AG09319 (cell line): Measurements from ENCODE around the gene CFHR4.
"Not testable (repeated sequence)": the region's sequence is repeated elsewhere in the genome, so short reads cannot be mapped to it uniquely, and the experiment has no call there.

ENCODE experiments used
- DNase-seq: peaks from one replicate; pipeline ENCODE4 v3.0.0-alpha.2; 2010; ENCODE audit warnings: low read depth; ENCODE audit errors: extremely low read depth
- TF ChIP-seq, protein P1 (sequence below): IDR thresholded peaks from 2 replicates; pipeline ENCODE4 v1.5.1; 2011; ENCODE audit warnings: low read depth, mild to moderate bottlenecking, inconsistent platforms, low read length, moderate library complexity

CFHR4 gene

DNA sequence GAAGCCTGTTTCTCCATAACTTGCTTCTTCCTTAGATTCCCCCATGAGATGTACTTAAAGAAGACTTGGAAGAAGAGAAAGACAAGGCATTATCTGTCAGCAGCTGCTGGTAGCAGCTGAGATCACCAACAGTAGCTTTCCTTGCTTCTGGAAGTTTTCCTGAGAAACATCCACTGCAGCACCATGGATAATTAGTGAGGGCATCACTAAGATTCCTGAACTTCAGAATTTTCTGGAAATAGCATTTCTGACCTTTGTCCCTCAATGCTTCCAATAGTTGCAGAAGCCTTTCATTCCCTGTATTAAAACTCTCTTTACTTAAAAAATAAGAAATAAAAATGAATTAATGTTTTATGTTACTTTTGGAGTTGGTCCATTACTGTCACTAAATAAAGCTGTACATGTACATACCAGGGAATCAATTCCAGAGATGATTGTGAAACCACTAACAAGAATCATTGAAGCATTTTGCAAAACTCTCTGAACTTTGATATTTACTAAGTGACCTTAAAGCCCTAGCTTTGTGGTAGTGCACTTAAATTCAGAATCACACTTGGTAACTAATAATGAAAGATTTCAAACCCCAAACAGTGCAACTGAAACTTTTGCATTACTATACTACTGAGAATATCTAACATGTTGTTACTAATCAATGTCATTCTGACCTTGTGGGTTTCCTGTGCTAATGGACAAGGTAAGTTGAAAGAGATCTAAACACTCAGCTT lies at the start of gene CFHR4:
Gene CFHR4 (plus strand): TSS at position 538 of the 725 bp plus-strand sequence. CDS start 99 bp downstream, at position 637.
- no peak for DNase-seq

DNA sequence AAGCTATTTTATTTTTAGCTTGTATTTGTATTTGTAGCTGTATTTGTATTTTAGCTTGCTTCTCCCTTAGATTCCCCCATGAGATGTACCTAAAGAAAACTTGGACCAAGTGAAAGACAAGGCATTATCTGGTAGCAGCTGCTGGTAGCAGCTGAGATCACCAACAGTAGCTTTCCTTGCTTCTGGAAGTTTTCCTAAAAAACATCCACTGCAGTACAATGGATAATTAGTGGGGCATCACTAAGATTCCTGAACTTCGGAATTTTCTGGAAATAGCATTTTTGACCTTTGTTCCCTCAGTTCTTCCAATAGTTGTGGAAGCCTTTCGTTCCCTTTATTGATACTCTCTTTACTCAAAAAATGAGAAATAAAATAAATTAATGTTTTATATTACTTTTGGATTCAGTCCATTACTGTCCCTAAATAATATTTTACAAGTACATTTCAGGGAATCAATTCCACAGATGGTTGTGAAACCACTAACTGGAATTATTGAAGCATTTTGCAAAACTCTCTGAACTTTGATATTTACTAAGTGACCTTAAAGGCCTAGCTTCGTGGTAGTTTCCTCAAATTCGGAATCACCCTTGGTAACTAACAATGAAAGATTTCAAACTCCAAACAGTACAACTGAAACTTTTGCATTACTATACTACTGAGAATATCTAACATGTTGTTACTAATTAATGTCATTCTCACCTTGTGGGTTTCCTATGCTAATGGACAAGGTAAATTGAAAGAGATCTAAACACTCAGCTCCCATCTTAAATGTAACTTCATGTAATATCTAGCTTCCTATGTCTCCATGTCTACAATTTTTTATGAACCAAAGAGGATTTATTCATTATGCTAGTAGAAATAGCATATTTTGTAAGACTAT lies 38.0 kb upstream of the CFHR4 start:
- not testable (repeated sequence) for DNase-seq

More for the DNA sequence above, at the start of gene CFHR4:
- TF ChIP-seq, protein P1, sequence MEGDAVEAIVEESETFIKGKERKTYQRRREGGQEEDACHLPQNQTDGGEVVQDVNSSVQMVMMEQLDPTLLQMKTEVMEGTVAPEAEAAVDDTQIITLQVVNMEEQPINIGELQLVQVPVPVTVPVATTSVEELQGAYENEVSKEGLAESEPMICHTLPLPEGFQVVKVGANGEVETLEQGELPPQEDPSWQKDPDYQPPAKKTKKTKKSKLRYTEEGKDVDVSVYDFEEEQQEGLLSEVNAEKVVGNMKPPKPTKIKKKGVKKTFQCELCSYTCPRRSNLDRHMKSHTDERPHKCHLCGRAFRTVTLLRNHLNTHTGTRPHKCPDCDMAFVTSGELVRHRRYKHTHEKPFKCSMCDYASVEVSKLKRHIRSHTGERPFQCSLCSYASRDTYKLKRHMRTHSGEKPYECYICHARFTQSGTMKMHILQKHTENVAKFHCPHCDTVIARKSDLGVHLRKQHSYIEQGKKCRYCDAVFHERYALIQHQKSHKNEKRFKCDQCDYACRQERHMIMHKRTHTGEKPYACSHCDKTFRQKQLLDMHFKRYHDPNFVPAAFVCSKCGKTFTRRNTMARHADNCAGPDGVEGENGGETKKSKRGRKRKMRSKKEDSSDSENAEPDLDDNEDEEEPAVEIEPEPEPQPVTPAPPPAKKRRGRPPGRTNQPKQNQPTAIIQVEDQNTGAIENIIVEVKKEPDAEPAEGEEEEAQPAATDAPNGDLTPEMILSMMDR = no peak

DNA sequence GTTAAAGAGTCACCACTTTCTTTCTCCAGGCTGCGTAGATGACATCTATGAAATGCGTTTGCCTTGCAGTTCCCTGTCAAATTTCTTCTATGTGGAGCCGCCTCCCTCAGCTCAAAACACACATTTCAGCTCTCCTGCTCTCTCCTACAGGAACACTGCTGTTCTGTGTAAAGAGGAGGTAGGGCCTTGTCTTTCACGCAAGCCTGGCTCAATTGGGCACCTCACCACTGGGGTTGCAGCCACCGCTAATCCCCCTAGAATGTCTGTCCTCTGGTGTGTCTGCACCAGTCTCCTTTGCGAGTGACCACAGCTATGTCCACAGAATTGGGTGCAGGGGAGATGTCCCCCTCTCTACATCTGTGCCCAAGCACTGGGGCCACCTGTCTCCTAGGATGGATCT lies 31.8 kb upstream of the CFHR4 start:
- DNase-seq = no peak
- TF ChIP-seq, protein P1 = no peak

DNA sequence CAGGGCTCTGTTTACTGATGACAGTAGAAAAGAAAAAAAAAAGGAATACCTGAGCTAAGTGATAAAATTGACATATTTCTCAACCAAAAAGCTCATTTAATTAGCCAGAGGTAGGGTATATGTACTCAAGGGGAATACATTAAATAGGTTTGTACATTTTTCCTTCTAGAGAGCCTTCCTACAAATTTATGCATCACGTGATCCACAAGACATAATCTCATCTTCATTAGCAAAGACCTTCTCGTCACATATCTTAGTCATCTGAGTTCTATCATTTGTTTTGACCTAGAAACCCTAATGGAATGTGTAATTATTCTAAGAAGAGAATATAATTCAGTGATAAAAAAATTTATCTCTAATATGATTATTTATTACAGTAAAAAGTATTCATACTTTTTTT lies 30.7 kb upstream of the CFHR4 start:
- TF ChIP-seq, protein P1 = no peak
- DNase-seq = no peak

DNA sequence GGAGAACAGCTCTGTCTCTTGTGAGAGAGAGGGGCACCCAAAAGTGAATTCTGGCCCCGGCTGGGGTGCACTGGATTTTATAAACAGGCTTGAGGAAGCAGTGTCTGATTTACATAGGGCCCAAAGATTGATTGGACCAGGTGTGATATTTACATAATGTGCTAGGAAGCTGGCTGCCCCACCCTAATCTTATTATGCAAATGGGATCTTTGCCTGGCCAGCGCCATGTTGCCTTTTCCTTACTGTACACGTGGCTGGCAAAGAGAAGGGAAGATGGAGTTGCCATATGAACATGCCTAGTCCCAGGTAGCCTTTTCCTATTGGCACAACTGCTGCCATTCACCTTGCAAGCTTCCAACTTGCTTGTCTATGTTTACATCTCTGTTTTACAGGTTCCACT lies 29.0 kb upstream of the CFHR4 start:
- DNase-seq = no peak
- TF ChIP-seq, protein P1 = no peak

DNA sequence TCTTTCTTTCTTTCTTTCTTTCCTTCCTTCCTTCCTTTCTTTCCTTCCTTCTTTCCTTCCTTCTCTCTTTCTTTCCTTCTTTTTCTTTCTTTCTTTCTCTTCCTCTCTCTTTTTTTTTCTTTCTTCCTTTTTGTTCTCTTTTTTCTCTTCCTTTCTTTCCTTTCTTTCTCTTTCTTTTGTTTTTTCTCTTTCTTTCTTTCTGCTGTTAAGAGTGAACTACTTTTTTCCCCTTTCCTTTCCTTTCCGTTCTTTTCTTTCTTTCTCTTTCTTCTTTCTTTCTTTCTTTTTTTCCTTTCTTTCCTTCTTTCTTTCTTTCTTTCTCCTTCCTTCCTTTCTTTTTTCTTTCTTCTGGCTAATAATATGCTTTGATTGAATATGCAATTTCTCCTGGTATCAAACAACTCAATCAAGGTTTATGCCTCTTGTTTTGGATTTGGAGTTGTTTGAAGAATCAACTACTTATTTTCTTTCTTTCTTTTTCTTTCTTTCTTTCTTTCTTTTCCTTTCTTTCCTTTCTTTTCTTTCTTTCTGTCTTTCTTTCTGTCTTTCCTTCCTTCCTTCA lies 27.4 kb upstream of the CFHR4 start:
- no peak for DNase-seq
- TF ChIP-seq, protein P1 = no peak

DNA sequence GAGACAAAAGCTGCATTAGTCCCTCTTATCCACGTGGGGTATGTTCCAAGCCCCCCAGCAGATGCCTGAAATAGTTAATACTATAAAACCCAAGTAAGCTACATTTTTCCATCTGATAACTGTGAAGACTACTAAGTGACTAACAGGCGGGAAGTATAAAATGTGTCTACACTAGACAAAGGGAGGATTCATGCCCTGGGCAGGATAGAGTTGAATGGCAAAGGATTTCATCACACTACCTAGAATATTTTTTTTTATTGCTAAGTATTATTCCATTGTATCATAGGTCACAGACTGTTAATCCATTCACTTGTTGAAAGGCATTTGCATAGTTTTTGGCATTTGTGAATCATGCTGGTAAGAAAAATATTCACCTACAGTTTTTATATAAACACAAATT lies 26.4 kb upstream of the CFHR4 start:
- TF ChIP-seq, protein P1 = no peak
- DNase-seq = no peak
